Measurements from ENCODE around the gene ARIH2. TPM values are rescaled to one million over a fixed set of nuclear protein-coding genes. Genes with fewer than 3 reads are reported as not detected.

Gene ARIH2
- total RNA-seq, 2 donors from 2014 or later, result 70.9 to 125 TPM

DNA sequence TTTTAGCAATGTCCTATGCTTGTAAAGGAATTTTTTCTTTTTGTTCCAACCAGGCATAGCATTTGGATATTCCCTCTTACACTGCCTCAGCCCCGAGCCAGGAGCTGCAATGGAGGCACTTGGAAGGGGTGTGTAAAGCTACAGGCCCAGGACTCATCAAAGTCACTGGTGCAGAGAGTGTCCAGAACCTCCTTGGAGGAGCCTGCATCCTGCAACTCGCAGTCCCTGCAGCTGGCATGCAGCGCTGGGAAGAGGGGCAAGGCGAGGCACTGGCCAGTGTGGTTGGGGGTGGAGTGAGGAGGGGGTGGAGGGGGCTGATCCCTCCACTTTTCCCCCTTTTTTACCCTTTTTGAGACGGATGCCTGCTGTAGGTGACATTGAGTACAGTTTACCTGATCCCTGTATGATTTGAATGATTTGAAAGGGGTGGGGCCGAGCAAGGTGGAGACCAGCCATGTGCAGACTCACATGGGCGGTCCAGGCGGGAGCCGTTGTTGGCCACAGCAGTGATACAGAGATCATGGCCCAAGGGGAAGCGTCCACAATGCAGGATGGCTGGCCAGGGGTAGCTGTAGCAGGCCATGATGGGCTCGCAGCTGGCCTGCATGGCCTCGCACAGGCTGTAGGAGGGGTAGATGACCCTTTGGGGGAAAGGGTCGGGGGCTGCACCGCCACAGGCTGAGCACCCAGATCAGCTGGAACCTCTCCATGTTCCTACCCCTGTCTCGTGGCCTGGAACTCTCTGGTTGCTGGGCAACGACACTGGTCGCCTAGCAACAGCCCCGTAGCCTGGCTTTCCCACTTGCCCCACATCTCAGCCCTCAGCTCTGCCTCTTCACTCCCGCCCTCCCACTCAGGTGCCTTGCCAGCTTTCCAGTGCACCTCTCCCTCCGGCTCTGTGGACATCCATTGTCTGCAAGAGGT lies 79.3 kb downstream of the ARIH2 start:
- TF ChIP-seq POLR2A (IDR thresholded peaks at IDR 0.05) (no peak), POLR2AphosphoS5 (IDR thresholded peaks at IDR 0.05) (no peak)
- TF ChIP-seq, protein P1, sequence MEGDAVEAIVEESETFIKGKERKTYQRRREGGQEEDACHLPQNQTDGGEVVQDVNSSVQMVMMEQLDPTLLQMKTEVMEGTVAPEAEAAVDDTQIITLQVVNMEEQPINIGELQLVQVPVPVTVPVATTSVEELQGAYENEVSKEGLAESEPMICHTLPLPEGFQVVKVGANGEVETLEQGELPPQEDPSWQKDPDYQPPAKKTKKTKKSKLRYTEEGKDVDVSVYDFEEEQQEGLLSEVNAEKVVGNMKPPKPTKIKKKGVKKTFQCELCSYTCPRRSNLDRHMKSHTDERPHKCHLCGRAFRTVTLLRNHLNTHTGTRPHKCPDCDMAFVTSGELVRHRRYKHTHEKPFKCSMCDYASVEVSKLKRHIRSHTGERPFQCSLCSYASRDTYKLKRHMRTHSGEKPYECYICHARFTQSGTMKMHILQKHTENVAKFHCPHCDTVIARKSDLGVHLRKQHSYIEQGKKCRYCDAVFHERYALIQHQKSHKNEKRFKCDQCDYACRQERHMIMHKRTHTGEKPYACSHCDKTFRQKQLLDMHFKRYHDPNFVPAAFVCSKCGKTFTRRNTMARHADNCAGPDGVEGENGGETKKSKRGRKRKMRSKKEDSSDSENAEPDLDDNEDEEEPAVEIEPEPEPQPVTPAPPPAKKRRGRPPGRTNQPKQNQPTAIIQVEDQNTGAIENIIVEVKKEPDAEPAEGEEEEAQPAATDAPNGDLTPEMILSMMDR (IDR thresholded peaks at IDR 0.05), result no peak
- no peaks in the 10 kb centered on the region for H3K4me1 ChIP-seq (replicated peaks)
- no peaks in the 10 kb centered on the region for H3K27me3 ChIP-seq (replicated peaks; ENCODE audit: insufficient read depth)
- no peak overlapping the region for H3K4me3 ChIP-seq
- intact Hi-C loops (cut with DNase I), result no loop called here
- no peak overlapping the region for H3K27ac ChIP-seq
- no peaks in the 10 kb centered on the region for H3K9me3 ChIP-seq
- 74% methylated on average over 20 of the region's 20 CpGs for WGBS
- no peak for DNase-seq (ENCODE audit: low spot score)
- H3K36me3 ChIP-seq, result no peaks in the 10 kb centered on the region

DNA sequence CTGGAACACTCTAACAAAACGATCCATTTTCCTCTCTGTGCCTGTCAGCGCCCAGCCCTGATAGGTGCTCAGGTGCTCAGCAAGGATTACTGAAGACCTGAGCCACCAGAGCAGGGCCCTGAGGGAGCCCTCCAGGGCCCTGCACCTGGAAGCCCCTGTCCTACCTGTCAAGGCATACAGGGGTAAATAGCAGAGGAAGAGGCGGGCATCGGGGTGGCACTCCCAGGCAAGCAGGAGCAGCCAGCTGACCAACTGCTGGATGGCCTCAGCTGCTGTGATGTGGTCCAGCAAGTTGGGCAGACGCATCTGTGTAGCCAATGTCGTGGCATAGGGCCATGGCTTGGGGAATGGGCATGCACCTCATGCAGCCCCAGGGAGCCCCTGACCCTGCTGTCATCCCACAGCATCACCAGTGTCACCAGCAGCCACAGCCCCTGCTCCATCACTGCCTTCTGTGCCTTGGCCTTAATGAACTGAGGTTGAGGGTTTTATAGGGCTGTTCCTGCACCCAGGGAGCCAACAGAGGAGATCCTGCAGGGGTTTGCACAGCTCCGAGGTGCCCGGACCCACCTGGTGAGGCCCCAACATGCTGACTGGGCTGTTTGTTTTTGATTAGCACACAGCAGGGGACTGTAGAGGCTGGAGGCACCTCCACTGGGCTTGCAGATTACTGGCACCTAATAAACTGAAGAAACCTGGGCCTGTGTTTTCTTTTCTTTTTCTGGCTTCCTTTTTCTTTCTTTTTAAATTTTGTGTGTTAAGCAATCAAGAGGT lies 80.6 kb downstream of the ARIH2 start:
- DNase-seq (ENCODE audit: low spot score), result no peak
- Histone ChIP-seq H3K9me3 (no peaks in the 10 kb centered on the region), H3K4me3 (no peak overlapping the region), H3K27me3 (replicated peaks; ENCODE audit: insufficient read depth) (no peaks in the 10 kb centered on the region), H3K4me1 (replicated peaks) (no peaks in the 10 kb centered on the region), H3K36me3 (no peaks in the 10 kb centered on the region), H3K27ac (no peak overlapping the region)
- intact Hi-C loops (cut with DNase I), result no loop called here
- TF ChIP-seq POLR2A (IDR thresholded peaks at IDR 0.05), result no peak
- no peak for TF ChIP-seq POLR2AphosphoS5 (IDR thresholded peaks at IDR 0.05)
- TF ChIP-seq, protein P1 (IDR thresholded peaks at IDR 0.05), result no peak
- WGBS, result 80% methylated on average over 8 of the region's 8 CpGs

DNA sequence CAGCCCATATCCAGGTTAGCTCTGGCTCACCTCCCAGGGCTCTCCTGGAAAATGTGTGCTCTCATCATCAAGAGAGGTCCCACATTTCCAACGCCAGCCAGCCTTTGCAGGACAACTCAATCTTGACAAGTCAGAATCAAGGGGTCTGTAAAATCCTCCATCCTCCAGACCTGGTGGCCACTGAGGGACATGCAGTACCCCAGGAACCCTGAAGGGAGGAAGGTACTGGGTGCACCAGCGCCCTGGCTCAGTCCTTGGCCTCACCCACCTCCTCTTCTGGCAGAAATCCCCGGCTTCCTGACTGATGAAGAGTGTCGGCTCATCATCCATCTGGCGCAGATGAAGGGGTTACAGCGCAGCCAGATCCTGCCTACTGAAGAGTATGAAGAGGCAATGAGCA lies 82.5 kb downstream of the ARIH2 start:
- Histone ChIP-seq H3K4me1 (replicated peaks) (peaks cover 4% of the 10 kb centered on the region), H3K9me3 (no peaks in the 10 kb centered on the region), H3K4me3 (no peak overlapping the region), H3K36me3 (no peaks in the 10 kb centered on the region), H3K27ac (no peak overlapping the region), H3K27me3 (replicated peaks; ENCODE audit: insufficient read depth) (no peaks in the 10 kb centered on the region)
- intact Hi-C loops (cut with DNase I), result loop anchor here (10.0 kb wide), 1 partner anchor 414 kb away; the partner anchor contains the start of genes RHOA and TCTA
- TF ChIP-seq, protein P1 (IDR thresholded peaks at IDR 0.05), result no peak
- TF ChIP-seq POLR2AphosphoS5 (IDR thresholded peaks at IDR 0.05) (no peak), POLR2A (IDR thresholded peaks at IDR 0.05) (no peak)
- DNase-seq (ENCODE audit: low spot score), result no peak
- 90% methylated on average over 6 of the region's 6 CpGs for WGBS

DNA sequence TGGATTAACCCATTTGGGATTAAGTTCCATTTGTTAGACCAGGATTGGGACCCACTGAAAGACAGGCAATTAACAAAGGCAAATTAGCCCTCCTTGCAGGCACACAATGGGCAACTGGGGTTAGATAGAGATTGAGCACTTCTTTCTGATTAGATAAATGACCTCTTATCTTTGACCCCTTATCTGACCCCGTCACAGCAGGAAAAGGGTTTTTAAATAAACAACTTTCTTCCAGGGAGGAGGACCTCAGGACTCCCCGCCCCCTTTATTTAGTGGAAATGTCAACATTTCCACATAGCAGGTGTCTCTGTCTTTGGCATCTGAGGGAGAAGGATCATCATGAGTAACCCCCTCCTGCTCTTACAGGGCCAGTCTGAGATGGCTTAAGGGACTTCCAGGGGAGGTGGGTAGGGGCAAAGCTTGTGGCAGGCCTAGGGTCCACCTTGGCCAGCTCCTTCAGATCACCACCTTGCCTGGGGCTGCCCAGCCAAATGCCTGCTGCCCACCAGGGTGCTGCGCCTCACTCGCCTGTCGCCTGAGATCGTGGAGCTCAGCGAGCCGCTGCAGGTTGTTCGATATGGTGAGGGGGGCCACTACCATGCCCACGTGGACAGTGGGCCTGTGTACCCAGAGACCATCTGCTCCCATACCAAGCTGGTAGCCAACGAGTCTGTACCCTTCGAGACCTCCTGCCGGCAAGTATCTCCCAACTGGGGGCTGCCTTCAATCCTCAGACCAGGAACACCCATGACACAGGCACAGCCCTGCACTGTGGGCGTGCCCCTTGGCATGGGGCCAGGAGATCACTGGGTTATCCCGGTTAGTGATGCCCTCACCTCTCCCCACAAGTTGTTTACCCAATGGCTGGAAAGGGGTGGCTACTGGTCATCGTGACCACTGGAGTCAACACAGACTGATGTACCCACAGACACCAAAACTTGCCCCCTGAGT lies 86.0 kb downstream of the ARIH2 start:
- no peak overlapping the region for H3K4me3 ChIP-seq
- intact Hi-C loops (cut with DNase I), result loop anchor here (5.0 to 10.0 kb wide), 2 partner anchors 87 to 410 kb away; partner anchors contain the start of genes ARIH2, RHOA and TCTA
- 84% methylated on average over 16 of the region's 16 CpGs for WGBS
- H3K27ac ChIP-seq, result no peak overlapping the region
- no peak for DNase-seq (ENCODE audit: low spot score)
- H3K27me3 ChIP-seq (replicated peaks; ENCODE audit: insufficient read depth), result no peaks in the 10 kb centered on the region
- TF ChIP-seq, protein P1 (IDR thresholded peaks at IDR 0.05), result no peak
- no peak for TF ChIP-seq POLR2A (IDR thresholded peaks at IDR 0.05)
- TF ChIP-seq POLR2AphosphoS5 (IDR thresholded peaks at IDR 0.05), result no peak
- no peaks in the 10 kb centered on the region for H3K9me3 ChIP-seq
- peaks cover 13% of the 10 kb centered on the region for H3K4me1 ChIP-seq (replicated peaks)
- no peaks in the 10 kb centered on the region for H3K36me3 ChIP-seq
